Type B pancreatic cell (in vitro differentiated cells): ENCODE data around the gene BRAF. TPM values are rescaled to one million over a fixed set of nuclear protein-coding genes. Genes with fewer than 3 reads are reported as not detected.

Experiments used
- DNase-seq: peaks from one replicate; pipeline ENCODE4 v3.0.0; 2021; ENCODE audit warnings: mixed read lengths; ENCODE audit not compliant: unreplicated experiment; ENCODE audit errors: extremely low spot score
- H3K27ac Mint-ChIP-seq: 2 replicates; pipeline ENCODE4 v1.8.0; 2021; ENCODE audit warnings: mild to moderate bottlenecking, mixed read lengths
- H3K27me3 Mint-ChIP-seq: 2 replicates; pipeline ENCODE4 v1.8.0; 2021; ENCODE audit warnings: mixed read lengths
- H3K36me3 Mint-ChIP-seq: 2 replicates; pipeline ENCODE4 v1.8.0; 2021; ENCODE audit warnings: mixed read lengths
- H3K4me1 Mint-ChIP-seq: one replicate; pipeline ENCODE4 v1.8.0; 2021; ENCODE audit warnings: mixed read lengths; ENCODE audit not compliant: unreplicated experiment
- H3K4me3 Mint-ChIP-seq: 2 replicates; pipeline ENCODE4 v1.8.0; 2021; ENCODE audit warnings: mild to moderate bottlenecking, mixed read lengths
- H3K9me3 Mint-ChIP-seq: 2 replicates; pipeline ENCODE4 v1.8.0; 2021; ENCODE audit warnings: mixed read lengths
- CTCF ChIP-seq: fragments of 200-600 bp; sonication (generic); conservative IDR thresholded peaks from 2 replicates; pipeline ENCODE4 v1.5.0; 2021; ENCODE audit warnings: antibody characterized with exemption, mild to moderate bottlenecking
- total RNA-seq: library from RNA; stranded (reverse); gene quantifications from 2 replicates; pipeline ENCODE4 v1.2.1, GENCODE V29; 2021; ENCODE audit warnings: low replicate concordance

The BRAF gene
- total RNA-seq, 1 donor from 2014 or later, result 34.4 TPM

- no peak overlapping the region for H3K27ac Mint-ChIP-seq
- peaks cover 4% of the 10 kb centered on the region for H3K4me1 Mint-ChIP-seq
- peaks cover 5% of the 10 kb centered on the region for H3K36me3 Mint-ChIP-seq
- no peak for TF ChIP-seq CTCF
- no peak overlapping the region for H3K4me3 Mint-ChIP-seq
- no peaks in the 10 kb centered on the region for H3K9me3 Mint-ChIP-seq
- H3K27me3 Mint-ChIP-seq, result no peaks in the 10 kb centered on the region
- DNase-seq, result no peak
Measured at GRCh38 chr7:140691376-140692045, 233.2 kb downstream of the BRAF start.

GRCh38 chr7:140689199-140690152, 235.3 kb downstream of the BRAF start:
- H3K4me3 Mint-ChIP-seq, result no peak overlapping the region
- H3K4me1 Mint-ChIP-seq, result no peaks in the 10 kb centered on the region
- H3K27me3 Mint-ChIP-seq, result no peaks in the 10 kb centered on the region
- H3K36me3 Mint-ChIP-seq, result peaks cover 5% of the 10 kb centered on the region
- DNase-seq, result no peak
- no peak for TF ChIP-seq CTCF
- H3K27ac Mint-ChIP-seq, result no peak overlapping the region
- no peaks in the 10 kb centered on the region for H3K9me3 Mint-ChIP-seq

- no peaks in the 10 kb centered on the region for H3K4me1 Mint-ChIP-seq
- DNase-seq, result no peak
- H3K9me3 Mint-ChIP-seq, result no peaks in the 10 kb centered on the region
- no peak overlapping the region for H3K27ac Mint-ChIP-seq
- H3K27me3 Mint-ChIP-seq, result no peaks in the 10 kb centered on the region
- H3K36me3 Mint-ChIP-seq, result peaks cover 11% of the 10 kb centered on the region
- no peak for TF ChIP-seq CTCF
- H3K4me3 Mint-ChIP-seq, result no peak overlapping the region
Measured at GRCh38 chr7:140688341-140688740, 236.4 kb downstream of the BRAF start.

GRCh38 chr7:140686921-140687320, 237.8 kb downstream of the BRAF start:
- TF ChIP-seq CTCF, result no peak
- no peaks in the 10 kb centered on the region for H3K9me3 Mint-ChIP-seq
- peaks cover 11% of the 10 kb centered on the region for H3K36me3 Mint-ChIP-seq
- no peak overlapping the region for H3K27ac Mint-ChIP-seq
- H3K27me3 Mint-ChIP-seq, result no peaks in the 10 kb centered on the region
- no peak overlapping the region for H3K4me3 Mint-ChIP-seq
- no peaks in the 10 kb centered on the region for H3K4me1 Mint-ChIP-seq
- no peak for DNase-seq

- no peaks in the 10 kb centered on the region for H3K4me1 Mint-ChIP-seq
- no peak for DNase-seq
- peaks cover 16% of the 10 kb centered on the region for H3K36me3 Mint-ChIP-seq
- no peaks in the 10 kb centered on the region for H3K27me3 Mint-ChIP-seq
- no peak overlapping the region for H3K27ac Mint-ChIP-seq
- no peak for TF ChIP-seq CTCF
- H3K9me3 Mint-ChIP-seq, result no peaks in the 10 kb centered on the region
- H3K4me3 Mint-ChIP-seq, result no peak overlapping the region
Measured at GRCh38 chr7:140685407-140686087, 239.2 kb downstream of the BRAF start.
